Measurements from ENCODE around the gene MRPL54. TPM values are rescaled to one million over a fixed set of nuclear protein-coding genes. Genes with fewer than 3 reads are reported as not detected.

Gene MRPL54
- total and polyA plus RNA-seq, 2 donors (not counting 1 experiment from before 2014, with no cell fraction given): 29.7 to 45.4 TPM

DNA sequence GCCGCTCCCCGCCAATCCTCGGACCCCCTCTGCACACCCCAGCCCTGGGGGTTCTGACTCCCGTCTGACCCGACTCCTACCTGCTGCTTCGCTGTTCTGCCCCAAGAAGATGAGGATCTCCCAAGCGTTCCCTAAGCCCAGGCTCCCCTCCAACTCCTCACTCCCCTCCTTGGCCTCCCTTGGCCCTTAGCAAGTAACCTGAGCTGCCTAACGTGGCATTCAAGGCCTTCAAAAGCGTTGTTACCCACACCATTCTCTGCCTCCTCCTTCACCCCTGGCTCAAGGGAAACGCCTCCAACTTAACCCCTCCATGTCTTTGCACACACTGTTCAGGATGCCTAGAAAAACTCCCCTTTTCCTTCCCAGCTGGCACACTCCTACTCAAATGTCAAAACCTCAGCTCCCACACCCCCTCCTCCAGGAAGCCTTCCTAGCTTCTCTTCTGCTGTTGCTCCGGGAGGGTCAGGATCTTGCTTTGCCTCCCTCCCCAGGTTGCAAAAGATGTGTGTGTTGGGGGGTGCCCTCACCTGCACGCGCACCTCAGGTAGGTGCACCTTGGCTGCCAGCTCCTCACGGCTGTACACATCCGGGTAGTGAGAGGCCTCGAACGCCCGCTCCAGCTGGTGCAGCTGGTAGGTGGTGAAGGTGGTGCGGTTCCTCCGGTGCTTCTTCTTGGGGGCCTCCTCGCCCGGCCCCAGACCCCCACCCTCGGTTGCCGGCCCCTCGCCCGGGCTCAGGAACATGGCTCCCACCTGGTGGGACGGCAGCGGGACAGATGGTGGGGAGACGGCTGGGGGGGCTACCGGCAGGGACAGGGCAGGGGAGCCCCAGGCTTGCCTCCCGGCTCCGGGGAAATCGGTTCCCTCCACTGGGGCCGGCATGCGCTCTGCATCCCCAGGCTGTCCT, 8.8 kb downstream of the MRPL54 start:
- Histone ChIP-seq H3K4me3 (replicated peaks in 1 of 4; ENCODE audit: control extremely low read depth in 1 of 4, insufficient read depth in 1 of 4, low read depth in 3 of 4, low read length in 4 of 4) (no peak overlapping the region), H3K9me3 (ENCODE audit: control insufficient read depth, insufficient read depth, low read depth, low read length) (no peaks in the 10 kb centered on the region), H3K27me3 (ENCODE audit: control insufficient read depth, insufficient read depth, low read length) (no peaks in the 10 kb centered on the region), H3K36me3 (ENCODE audit: control insufficient read depth, insufficient read depth, low read length) (peaks cover 3% of the 10 kb centered on the region), H3K79me2 (ENCODE audit: control insufficient read depth, insufficient read depth, low read length) (no peaks in the 10 kb centered on the region), H3K4me2 (ENCODE audit: extremely low read depth, insufficient read depth, low read length) (no peak overlapping the region), H4K20me1 (ENCODE audit: control insufficient read depth, extremely low read depth, insufficient read depth, low read length) (no peaks in the 10 kb centered on the region), H3K4me1 (ENCODE audit: control insufficient read depth, extremely low read depth, insufficient read depth, low read length) (no peaks in the 10 kb centered on the region), H2AFZ (ENCODE audit: low read length) (no peak overlapping the region), H3K27ac (ENCODE audit: insufficient read depth, low read length) (no peak overlapping the region), H3K9ac (ENCODE audit: insufficient read depth, low read length) (no peak overlapping the region)
- DNase-seq (ENCODE audit: low read depth in 2 of 2): no peak
- TF ChIP-seq CTCF (conservative IDR thresholded peaks at IDR 0.05 in 1 of 2, IDR thresholded peaks at IDR 0.05 in 1 of 2; ENCODE audit: low read depth in 1 of 2, low read length in 2 of 2) (no peak), EZH2 (IDR thresholded peaks at IDR 0.05; ENCODE audit: low read length, missing control alignments) (no peak)

DNA sequence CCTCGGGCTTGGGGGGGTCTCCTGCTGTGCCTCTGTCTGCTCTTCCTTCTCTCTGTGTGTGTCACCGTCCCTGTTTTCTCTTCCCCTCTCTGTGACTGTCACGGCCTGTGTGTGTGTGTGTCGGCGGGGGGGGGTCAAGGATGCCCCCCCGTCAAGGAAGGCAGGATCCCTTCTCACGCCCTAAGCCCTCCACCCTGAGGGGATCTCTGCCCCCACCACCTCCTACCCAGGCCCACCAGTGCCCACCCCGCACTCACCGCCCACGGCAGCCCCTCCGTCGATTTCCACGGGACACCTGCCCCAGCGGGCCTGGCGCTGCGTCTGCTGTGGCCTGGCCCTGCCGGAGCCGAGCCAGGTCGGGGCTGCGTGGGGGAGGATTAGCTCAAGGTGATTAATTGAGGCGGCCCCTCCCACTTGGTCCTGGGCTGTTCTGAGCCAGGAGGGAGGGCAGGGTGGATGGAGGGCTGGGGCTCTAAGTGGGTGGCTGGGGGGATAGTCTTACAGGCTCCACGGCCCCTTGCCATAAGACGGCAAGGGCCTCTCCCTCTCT, 9.5 kb downstream of the MRPL54 start, which contains the start of gene RAX2:
Gene RAX2, minus strand, starts transcription at position 323 of the 550 bp plus-strand sequence. CDS start 486 bp downstream, outside the sequence.
- Histone ChIP-seq H2AFZ (ENCODE audit: low read length) (no peak within 1 kb of the TSS), H3K9ac (ENCODE audit: insufficient read depth, low read length) (no peak within 1 kb of the TSS), H3K4me1 (ENCODE audit: control insufficient read depth, extremely low read depth, insufficient read depth, low read length) (no peaks in the 10 kb centered on the region), H3K4me2 (ENCODE audit: extremely low read depth, insufficient read depth, low read length) (no peak within 1 kb of the TSS), H3K4me3 (replicated peaks in 1 of 4; ENCODE audit: control extremely low read depth in 1 of 4, insufficient read depth in 1 of 4, low read depth in 3 of 4, low read length in 4 of 4) (no peak within 1 kb of the TSS), H3K9me3 (ENCODE audit: control insufficient read depth, insufficient read depth, low read depth, low read length) (no peaks in the 10 kb centered on the region), H3K36me3 (ENCODE audit: control insufficient read depth, insufficient read depth, low read length) (peaks cover under 1% of the 10 kb centered on the region), H3K27me3 (ENCODE audit: control insufficient read depth, insufficient read depth, low read length) (no peaks in the 10 kb centered on the region), H3K27ac (ENCODE audit: insufficient read depth, low read length) (no peak within 1 kb of the TSS), H4K20me1 (ENCODE audit: control insufficient read depth, extremely low read depth, insufficient read depth, low read length) (no peaks in the 10 kb centered on the region), H3K79me2 (ENCODE audit: control insufficient read depth, insufficient read depth, low read length) (no peaks in the 10 kb centered on the region)
- no peak for DNase-seq (ENCODE audit: low read depth in 2 of 2)
- TF ChIP-seq EZH2 (IDR thresholded peaks at IDR 0.05; ENCODE audit: low read length, missing control alignments) (no peak), CTCF (conservative IDR thresholded peaks at IDR 0.05 in 1 of 2, IDR thresholded peaks at IDR 0.05 in 1 of 2; ENCODE audit: low read depth in 1 of 2, low read length in 2 of 2) (no peak)

GRCh38 chr19:3773814-3774515, 11.5 kb downstream of the MRPL54 start:
- no peaks in the 10 kb centered on the region for H3K79me2 ChIP-seq (ENCODE audit: control insufficient read depth, insufficient read depth, low read length)
- no peaks in the 10 kb centered on the region for H4K20me1 ChIP-seq (ENCODE audit: control insufficient read depth, extremely low read depth, insufficient read depth, low read length)
- TF ChIP-seq CTCF (conservative IDR thresholded peaks at IDR 0.05 in 1 of 2, IDR thresholded peaks at IDR 0.05 in 1 of 2; ENCODE audit: low read depth in 1 of 2, low read length in 2 of 2) (no peak), EZH2 (IDR thresholded peaks at IDR 0.05; ENCODE audit: low read length, missing control alignments) (no peak)
- H3K27me3 ChIP-seq (ENCODE audit: control insufficient read depth, insufficient read depth, low read length): no peaks in the 10 kb centered on the region
- H2AFZ ChIP-seq (ENCODE audit: low read length): no peak overlapping the region
- no peak overlapping the region for H3K27ac ChIP-seq (ENCODE audit: insufficient read depth, low read length)
- H3K36me3 ChIP-seq (ENCODE audit: control insufficient read depth, insufficient read depth, low read length): no peaks in the 10 kb centered on the region
- H3K4me1 ChIP-seq (ENCODE audit: control insufficient read depth, extremely low read depth, insufficient read depth, low read length): no peaks in the 10 kb centered on the region
- no peak overlapping the region for H3K4me2 ChIP-seq (ENCODE audit: extremely low read depth, insufficient read depth, low read length)
- no peak for DNase-seq (ENCODE audit: low read depth in 2 of 2)
- no peaks in the 10 kb centered on the region for H3K9me3 ChIP-seq (ENCODE audit: control insufficient read depth, insufficient read depth, low read depth, low read length)
- H3K4me3 ChIP-seq (replicated peaks in 1 of 4; ENCODE audit: control extremely low read depth in 1 of 4, insufficient read depth in 1 of 4, low read depth in 3 of 4, low read length in 4 of 4): no peak overlapping the region
- no peak overlapping the region for H3K9ac ChIP-seq (ENCODE audit: insufficient read depth, low read length)
